GM18505 (cell line): ENCODE results near the gene UBAP1L.

ENCODE experiments used
- ATAC-seq: cut with Tn5 transposase; IDR thresholded peaks from one replicate; pipeline ENCODE4 v1.9.1; 2021; ENCODE audit not compliant: unreplicated experiment
- POLR2A ChIP-seq: IDR thresholded peaks from 4 replicates; pipeline ENCODE4 v1.6.1; 2011; ENCODE audit warnings: borderline replicate concordance; ENCODE audit not compliant: insufficient read depth, insufficient read length; ENCODE audit errors: extremely low read depth

UBAP1L gene

DNA sequence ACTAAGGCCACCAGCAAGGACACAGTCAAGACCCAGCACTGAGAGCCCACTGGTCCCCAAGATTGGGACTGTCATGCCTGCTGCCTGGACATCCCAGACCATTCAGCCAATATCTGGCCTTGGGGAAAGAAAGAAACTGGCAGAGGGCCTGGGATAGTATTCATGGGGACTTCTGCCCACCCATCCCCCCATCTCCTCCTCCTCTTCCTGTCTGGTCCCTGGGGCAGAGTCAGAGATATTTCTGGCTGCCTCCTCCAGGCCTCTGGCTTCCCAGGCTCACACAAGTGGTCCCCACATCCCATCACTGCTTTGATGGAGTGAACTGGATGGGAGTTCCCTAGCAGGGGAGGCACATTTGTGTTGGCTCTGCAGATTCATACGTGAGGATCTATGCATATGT is 43.0 kb downstream of the UBAP1L start:
- no peak for ATAC-seq
- TF ChIP-seq POLR2A, result no peak

GRCh38 chr15:65071381-65071811 is 43.6 kb downstream of the UBAP1L start:
- ATAC-seq, result no peak
- no peak for TF ChIP-seq POLR2A

GRCh38 chr15:65069779-65070546 is 45.0 kb downstream of the UBAP1L start:
- TF ChIP-seq POLR2A, result no peak
- no peak for ATAC-seq

DNA sequence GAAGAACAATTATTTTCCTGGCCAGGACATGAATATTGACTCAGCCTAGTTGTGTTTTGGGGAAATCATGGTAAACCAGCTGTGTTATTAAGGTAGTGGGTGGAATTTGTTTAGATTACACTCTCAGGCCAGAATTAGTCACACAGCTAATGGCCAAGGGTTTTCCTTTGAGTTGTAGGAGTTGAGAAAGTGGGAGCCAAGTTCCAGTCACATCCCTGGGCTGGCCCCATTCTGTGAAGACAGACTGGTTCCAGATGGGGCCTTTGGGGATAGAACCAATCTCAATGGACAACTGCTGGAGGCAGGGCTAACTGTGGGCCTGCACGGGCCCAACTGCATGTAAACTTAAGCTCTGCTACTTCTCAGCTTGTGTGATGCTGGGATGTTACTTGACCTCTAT is 45.8 kb downstream of the UBAP1L start:
- ATAC-seq, result no peak
- no peak for TF ChIP-seq POLR2A

DNA sequence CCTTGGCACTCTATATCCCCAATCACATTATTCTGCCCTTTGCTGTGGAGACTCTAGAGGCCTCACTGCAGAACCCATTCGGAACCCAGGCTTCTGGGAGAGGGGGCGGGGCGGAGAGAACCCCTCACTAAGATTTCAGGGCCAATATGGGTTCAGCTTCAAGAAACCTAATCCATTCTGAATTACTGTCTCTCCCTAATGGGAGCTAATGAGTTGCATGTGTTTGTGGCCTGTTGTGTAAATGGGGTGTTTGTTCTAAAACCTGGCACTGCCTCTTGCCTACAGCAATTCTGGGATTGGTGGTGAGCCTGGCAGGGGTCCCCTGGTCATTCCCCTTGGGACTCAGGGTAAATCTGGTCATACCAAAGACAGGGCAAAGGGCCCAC is 46.6 kb downstream of the UBAP1L start:
- TF ChIP-seq POLR2A, result no peak
- ATAC-seq, result no peak

DNA sequence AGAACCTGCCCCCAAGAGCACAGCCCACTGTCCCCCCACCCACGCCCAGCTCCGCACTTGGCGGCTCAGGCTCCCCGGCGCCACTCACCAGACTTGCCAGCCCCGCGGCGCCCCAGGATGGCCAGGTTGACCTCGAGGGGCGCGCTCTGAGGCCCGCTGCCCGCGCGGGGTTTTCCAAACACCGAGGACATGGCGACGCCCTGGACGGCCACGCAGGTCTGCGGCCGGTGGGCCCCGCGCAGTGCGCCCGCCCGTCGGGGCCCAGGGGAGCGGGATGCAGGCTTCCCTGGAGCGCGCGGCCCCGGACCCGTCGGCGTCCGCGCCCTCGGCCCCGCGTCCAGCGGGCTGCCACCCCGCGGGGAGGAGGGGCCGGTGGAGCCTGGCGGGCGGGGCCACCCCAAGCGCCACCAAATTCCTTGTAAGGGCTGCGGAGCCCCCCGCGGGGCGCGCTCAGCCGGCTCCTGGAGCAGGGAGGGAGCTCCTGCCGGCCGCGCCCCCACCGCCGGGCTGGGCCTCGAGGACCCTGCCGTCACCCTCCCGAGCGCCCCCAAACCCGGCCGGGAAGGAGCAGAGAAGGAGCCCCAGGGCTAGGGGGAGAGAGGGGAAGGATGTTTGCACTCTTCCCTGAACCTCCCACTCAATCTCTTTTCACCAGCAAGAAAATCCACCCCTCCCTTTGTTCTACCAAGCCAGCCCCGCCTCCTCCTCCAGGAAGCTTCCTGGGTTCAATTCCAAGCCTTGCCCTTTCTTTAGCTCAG is 47.2 kb downstream of the UBAP1L start, which contains the start of gene RASL12:
Gene RASL12 (minus strand): TSS at position 347 of the 758 bp plus-strand sequence. CDS start 156 bp downstream, at position 191.
- no peak for ATAC-seq
- TF ChIP-seq POLR2A, result no peak

- no peak for TF ChIP-seq POLR2A
- ATAC-seq, result no peak
Measured at GRCh38 chr15:65067317-65067644, 47.7 kb downstream of the UBAP1L start.

DNA sequence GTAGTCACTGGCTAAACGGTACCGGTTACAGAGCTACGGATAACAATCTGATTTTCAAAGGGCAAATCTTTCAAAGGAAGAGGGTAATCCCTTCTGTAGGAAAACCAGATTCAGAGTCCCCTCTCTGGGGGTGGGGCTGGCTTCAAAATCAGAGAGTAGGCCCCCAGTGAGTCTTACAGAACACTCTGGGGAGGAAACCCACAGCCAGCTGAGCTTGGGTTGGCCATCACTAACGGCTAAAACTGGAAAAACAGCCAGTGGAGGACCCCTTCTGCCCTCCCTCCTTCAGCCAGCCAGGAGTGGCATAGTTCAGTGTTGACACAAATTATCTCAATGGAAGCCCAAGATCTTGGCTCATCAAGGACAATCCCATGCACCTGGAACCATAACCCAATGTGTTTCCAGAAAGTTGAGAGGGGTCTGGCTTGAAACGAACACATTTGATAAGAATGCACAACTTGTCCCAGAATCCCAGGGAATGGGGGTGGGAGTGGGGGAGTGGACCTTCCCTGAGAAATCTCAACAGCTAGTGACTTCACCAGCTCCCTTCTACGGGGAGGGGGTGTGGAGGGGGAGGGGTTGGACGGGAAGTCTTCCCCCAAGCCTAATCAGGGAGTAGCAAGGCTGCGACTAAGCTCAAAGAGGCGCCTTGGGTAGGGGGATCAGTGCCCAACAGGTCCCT is 48.2 kb downstream of the UBAP1L start:
- no peak for TF ChIP-seq POLR2A
- ATAC-seq, result no peak

DNA sequence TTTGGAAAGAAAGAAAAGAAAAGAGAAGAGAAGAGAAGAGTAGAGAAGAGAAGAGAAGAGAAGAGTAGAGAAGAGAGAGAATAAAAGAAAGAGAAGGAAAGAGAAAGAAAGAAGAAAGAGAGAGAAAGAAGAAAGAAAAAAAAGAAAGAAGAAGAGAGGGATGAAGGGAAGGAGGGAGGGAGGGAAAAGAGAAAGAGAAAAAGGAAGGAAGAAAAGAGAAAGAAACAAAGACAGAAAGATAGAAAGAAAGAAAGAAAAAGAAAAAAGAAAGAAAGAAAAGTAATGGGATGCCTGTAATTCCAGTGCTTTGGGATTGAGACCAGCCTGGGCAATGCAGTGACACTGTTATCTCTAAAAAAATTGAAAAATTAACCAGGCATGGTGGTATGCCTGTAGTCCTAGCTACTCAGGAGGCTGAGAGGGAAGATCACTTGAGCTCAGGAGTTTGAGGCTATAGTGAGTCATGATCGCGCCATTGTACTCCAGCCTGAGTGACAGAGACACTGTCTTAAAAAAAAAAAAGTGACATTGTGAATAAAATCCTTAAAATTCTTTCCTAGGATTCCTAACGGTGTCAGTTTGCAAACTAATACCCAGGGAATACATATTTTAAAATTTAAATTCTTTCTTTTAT is 48.9 kb downstream of the UBAP1L start:
- ATAC-seq, result no peak
- TF ChIP-seq POLR2A, result no peak

- TF ChIP-seq POLR2A, result no peak
- no peak for ATAC-seq
Measured at GRCh38 chr15:65062726-65063125, 52.3 kb downstream of the UBAP1L start.

DNA sequence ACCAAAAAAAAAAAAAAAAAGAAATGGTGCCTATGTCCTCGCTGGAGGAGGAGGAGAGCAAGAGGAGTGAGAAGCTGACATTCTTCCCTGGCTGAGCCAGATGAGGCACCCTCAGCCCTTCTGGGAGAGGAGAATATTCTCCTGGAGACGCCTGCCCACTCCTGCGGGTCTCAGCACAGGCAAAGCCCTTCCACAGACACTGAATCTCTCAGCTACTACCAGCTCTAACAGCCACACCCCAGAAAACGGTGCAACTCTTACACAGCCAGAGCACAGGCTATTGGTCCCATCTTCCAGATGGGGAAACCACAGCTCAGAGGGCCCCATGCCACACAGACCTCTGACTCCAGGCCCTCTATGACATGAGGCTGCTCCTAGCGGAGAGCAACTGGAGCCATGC is 52.9 kb downstream of the UBAP1L start:
- TF ChIP-seq POLR2A, result no peak
- ATAC-seq, result no peak

- no peak for ATAC-seq
- TF ChIP-seq POLR2A, result no peak
Measured at GRCh38 chr15:65060641-65061397, 54.2 kb downstream of the UBAP1L start.
